DOHH2 (cell line): Measurements from ENCODE around the gene APBA2.

Experiments
- CTCF ChIP-seq: fragments of 200-600 bp; sonication (generic); IDR thresholded peaks from one replicate; pipeline ENCODE4 v1.5.1; 2014; ENCODE audit warnings: antibody characterized with exemption, mild to moderate bottlenecking, low read depth, low read length; ENCODE audit not compliant: poor library complexity, severe bottlenecking
- EZH2phosphoT487 ChIP-seq: fragments of 200-600 bp; sonication (generic); IDR thresholded peaks from 2 replicates; pipeline ENCODE4 v1.6.1; 2017; ENCODE audit warnings: borderline replicate concordance, mild to moderate bottlenecking, antibody characterized with exemption, low read length, moderate library complexity, mixed read lengths

GRCh38 chr15:28950916-28951315 is 65.1 kb downstream of the APBA2 start:
- TF ChIP-seq CTCF (no peak), EZH2phosphoT487 (no peak)
